Measurements from ENCODE around the gene FKBP8. TPM values are rescaled to one million over a fixed set of nuclear protein-coding genes. Genes with fewer than 3 reads are reported as not detected.

The FKBP8 gene
- total RNA-seq, 1 experiment from 2014 or later = 261 TPM

DNA sequence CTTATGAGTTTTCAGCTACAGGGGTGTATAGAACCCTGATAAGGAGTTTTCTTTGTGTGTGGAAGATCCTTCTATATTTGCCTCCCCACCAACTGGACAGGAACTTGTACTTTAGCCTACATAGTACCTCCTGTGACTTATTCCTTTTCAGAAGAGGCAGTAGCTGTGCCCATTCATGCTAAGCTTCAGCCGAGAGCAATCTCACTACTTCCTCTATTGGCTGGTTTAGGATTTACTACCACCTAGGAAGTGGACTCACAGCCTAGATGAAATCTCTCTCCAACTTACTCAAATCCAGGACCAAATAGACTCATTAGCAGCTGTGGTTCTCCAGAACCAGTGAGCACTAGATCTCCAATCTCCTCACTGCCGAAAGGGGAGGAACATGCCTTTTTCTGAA, 42.9 kb upstream of the FKBP8 start:
- Histone ChIP-seq H3K36me3 (ENCODE audit: control insufficient read depth in 1 of 2, insufficient read depth in 2 of 2, low read length in 2 of 2) (0 out of 4 replicates have a peak, but pooled peaks cover 0 to 4% of the 10 kb centered on the region in 2 experiments), H3K4me2 (ENCODE audit: low read length) (no peak overlapping the region), H2AFZ (ENCODE audit: low read depth, low read length, poor library complexity, severe bottlenecking) (no peak overlapping the region), H3K9me2 (ENCODE audit: insufficient read depth) (no peaks in the 10 kb centered on the region), H3K27ac (ENCODE audit: low read depth, low read length) (no peak overlapping the region), H3K4me1 (ENCODE audit: control insufficient read depth in 1 of 2, insufficient read depth in 2 of 2, low read length in 2 of 2) (peaks cover 13 to 28% of the 10 kb centered on the region in 2 experiments), H4K20me1 (ENCODE audit: insufficient read depth) (no peaks in the 10 kb centered on the region), H3K9me3 (ENCODE audit: control insufficient read depth in 1 of 2, insufficient read depth in 1 of 2, low read depth in 1 of 2, low read length in 2 of 2) (no peaks in the 10 kb centered on the region), H3K79me2 (ENCODE audit: insufficient read depth, low read length) (peaks cover 13% of the 10 kb centered on the region; the same call in 1 of the 2 replicates), H3K27me3 (ENCODE audit: insufficient read depth, low read length) (no peaks in the 10 kb centered on the region), H3K4me3 (replicated peaks in 1 of 2; ENCODE audit: low read depth in 1 of 2, low read length in 2 of 2) (no peak overlapping the region), H3K9ac (ENCODE audit: low read length) (no peak overlapping the region)
- DNase-seq (ENCODE audit: low read depth, low spot score) (no peak), ATAC-seq (no peak)
- ChIA-PET RAD21 (ENCODE audit: low non-redundant PET in 1 of 2, low total read pairs in 2 of 2, uncharacterized antibody in 2 of 2, unreplicated experiment in 2 of 2) (no interaction called here), POLR2A (interaction anchor here (0.9 to 4.3 kb wide), 2 partner anchors 15 to 42 kb away, joined by 3 to 23 read pairs; partner anchors contain the start of gene UBA52), CTCF (interaction anchor here (2.0 kb wide), 1 partner anchor 15 kb away, joined by 5 read pairs; the partner anchor contains the start of gene UBA52)
- no TSS peak for BruUV-seq (replicated peaks)
- TF ChIP-seq EZH2 (IDR thresholded peaks at IDR 0.05) (no peak), ZNF274 (IDR thresholded peaks at IDR 0.05; ENCODE audit: low read depth, low read length) (no peak), JUND (IDR thresholded peaks at IDR 0.05) (no peak), YY1 (IDR thresholded peaks at IDR 0.05; ENCODE audit: extremely low read depth, insufficient replicate concordance, low read depth, low read length) (no peak), ATF3 (IDR thresholded peaks at IDR 0.05) (no peak), CBX3 (IDR thresholded peaks at IDR 0.05; ENCODE audit: low read depth) (no peak), EGR1 (IDR thresholded peaks at IDR 0.05; ENCODE audit: low read depth) (no peak), SIN3A (IDR thresholded peaks at IDR 0.05; ENCODE audit: low read depth) (no peak), POLR2AphosphoS5 (IDR thresholded peaks at IDR 0.05; ENCODE audit: low read depth, low read length) (no peak), ZFX (IDR thresholded peaks at IDR 0.05) (no peak)
- intact Hi-C loops (cut with micrococcal nuclease) = no loop called here

DNA sequence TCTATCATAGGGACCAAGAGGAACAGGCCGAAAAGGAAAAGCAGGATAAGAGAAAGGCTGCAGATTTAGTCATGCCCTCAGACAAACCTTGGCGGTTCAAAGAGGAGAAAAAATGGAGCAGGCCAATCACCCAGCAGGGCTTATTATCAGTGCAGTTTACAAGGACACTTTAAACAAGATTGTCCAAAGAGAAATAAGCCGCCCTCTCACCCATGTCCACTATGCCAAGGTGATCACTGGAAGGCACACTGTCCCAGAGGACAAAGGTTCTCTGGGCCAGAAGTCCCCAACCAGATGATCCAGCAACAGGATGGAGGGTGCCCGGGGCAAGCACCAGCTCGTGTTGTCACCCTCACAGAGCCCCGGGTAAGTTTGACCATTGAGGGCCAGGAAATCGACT, 36.9 kb upstream of the FKBP8 start:
- CTCF ChIA-PET = interaction anchor here (1.6 kb wide), 1 partner anchor 9 kb away, joined by 11 read pairs; the partner anchor contains the start of gene REX1BD
- H3K4me1 ChIP-seq (ENCODE audit: control insufficient read depth in 1 of 2, insufficient read depth in 2 of 2, low read length in 2 of 2) = no peaks in the 10 kb centered on the region
- H3K79me2 ChIP-seq (ENCODE audit: insufficient read depth, low read length) = peaks cover 3% of the 10 kb centered on the region; the same call in 1 of the 2 replicates
- ATAC-seq (no peak), DNase-seq (ENCODE audit: low read depth, low spot score) (no peak)
- intact Hi-C loops (cut with micrococcal nuclease) = no loop called here
- no peak overlapping the region for H2AFZ ChIP-seq (ENCODE audit: low read depth, low read length, poor library complexity, severe bottlenecking)
- H3K27ac ChIP-seq (ENCODE audit: low read depth, low read length) = no peak overlapping the region
- TF ChIP-seq ZNF274 (IDR thresholded peaks at IDR 0.05; ENCODE audit: low read depth, low read length) (no peak), REST (IDR thresholded peaks at IDR 0.05; ENCODE audit: low read depth) (no peak)
- POLR2A ChIA-PET = interaction anchor here (1.3 to 1.7 kb wide), 3 partner anchors 9 to 23 kb away, joined by 3 to 4 read pairs (median 4); partner anchors contain the start of genes KXD1 and UBA52
- BruUV-seq (replicated peaks) = no TSS peak
- H3K4me2 ChIP-seq (ENCODE audit: low read length) = no peak overlapping the region
- H3K4me3 ChIP-seq (replicated peaks in 1 of 2; ENCODE audit: low read depth in 1 of 2, low read length in 2 of 2) = no peak overlapping the region
- H3K9me3 ChIP-seq (ENCODE audit: control insufficient read depth in 1 of 2, insufficient read depth in 1 of 2, low read depth in 1 of 2, low read length in 2 of 2) = no peaks in the 10 kb centered on the region
- no peak overlapping the region for H3K9ac ChIP-seq (ENCODE audit: low read length)
- RAD21 ChIA-PET (ENCODE audit: low non-redundant PET in 1 of 2, low total read pairs in 2 of 2, uncharacterized antibody in 2 of 2, unreplicated experiment in 2 of 2) = no interaction called here
- no peaks in the 10 kb centered on the region for H3K27me3 ChIP-seq (ENCODE audit: insufficient read depth, low read length)
- peaks cover 11 to 25% of the 10 kb centered on the region in 2 experiments; a peak in 3 of 4 replicates for H3K36me3 ChIP-seq (ENCODE audit: control insufficient read depth in 1 of 2, insufficient read depth in 2 of 2, low read length in 2 of 2)
- no peaks in the 10 kb centered on the region for H3K9me2 ChIP-seq (ENCODE audit: insufficient read depth)
- peaks cover 6% of the 10 kb centered on the region; the same call in 1 of the 2 replicates for H4K20me1 ChIP-seq (ENCODE audit: insufficient read depth)
